ENCODE results near the gene GTPBP3. TPM values are rescaled to one million over a fixed set of nuclear protein-coding genes. Genes with fewer than 3 reads are reported as not detected.

The GTPBP3 gene
- total RNA-seq, 1 experiment from 2014 or later = 53.2 TPM

DNA sequence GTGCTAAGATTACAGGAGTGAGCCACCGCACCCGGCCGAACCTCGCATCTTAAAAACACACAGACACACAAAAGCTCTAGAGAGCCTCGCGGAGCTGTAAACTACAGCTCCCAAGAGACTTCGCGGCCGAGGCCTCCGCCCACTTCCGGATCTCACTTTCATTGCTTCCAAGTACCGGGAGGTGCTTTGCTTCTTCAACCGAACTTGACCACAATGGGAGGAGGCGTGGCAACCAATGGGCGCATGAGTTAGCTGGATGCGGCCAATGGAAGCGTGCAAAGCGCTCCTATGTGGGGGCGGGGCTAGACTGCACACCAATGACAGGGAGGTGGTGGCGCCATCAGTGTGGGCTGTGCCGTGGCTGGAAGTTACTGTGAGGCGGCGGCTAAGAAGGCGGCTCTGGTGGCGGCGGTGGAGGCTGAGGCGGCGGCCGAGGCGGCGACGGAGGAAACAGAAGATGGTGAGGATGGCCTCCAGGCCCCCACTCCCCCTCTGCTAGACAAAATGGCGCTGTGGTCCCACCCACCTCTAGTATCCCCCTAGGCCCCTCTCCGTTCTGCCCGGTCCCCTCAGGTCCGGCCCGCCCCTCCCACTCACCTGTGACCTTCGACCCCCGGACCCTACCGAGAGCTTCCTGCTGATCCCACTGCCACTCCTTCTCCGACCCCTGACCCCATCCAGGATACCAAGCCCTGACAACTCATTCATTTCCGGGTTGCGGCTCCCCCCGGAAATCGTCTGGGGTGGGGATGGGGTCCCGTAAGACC is 28.0 kb upstream of the GTPBP3 start, which contains the start of gene DDA1:
DDA1 (plus strand) TSS at position 366 of the 767 bp plus-strand sequence; CDS start at position 458, 92 bp downstream.
- H3K27ac ChIP-seq (ENCODE audit: low read depth, low read length, poor library complexity, severe bottlenecking) = peak within 1 kb of the TSS; percentile 81
- H3K27me3 ChIP-seq (replicated peaks; ENCODE audit: insufficient read depth, low read depth, low read length, poor library complexity) = no peaks in the 10 kb centered on the region
- intact Hi-C loops (cut with micrococcal nuclease; ENCODE audit: unreplicated experiment) = no loop called here
- peak within 1 kb of the TSS; percentile 93 for H3K4me3 ChIP-seq (ENCODE audit: low read depth, low read length, poor library complexity, severe bottlenecking)
- TSS peak; percentile 43 for BruUV-seq (replicated peaks)
- ChIA-PET POLR2A (ENCODE audit: low non-redundant PET) (interaction anchor here (0.5 to 0.8 kb wide), 3 partner anchors 25 to 277 kb away, joined by 4 to 13 read pairs (median 9); partner anchors contain the start of gene ANO8), CTCF (interaction anchor here (0.6 kb wide), 1 partner anchor 110 kb away, joined by 3 read pairs; the partner anchor contains the start of gene MVB12A)
- DNase-seq (ENCODE audit: low spot score) = peak; percentile 100
- no peaks in the 10 kb centered on the region for H3K9me3 ChIP-seq (ENCODE audit: low read depth, low read length, poor library complexity, severe bottlenecking)
- peaks cover 10% of the 10 kb centered on the region for H3K36me3 ChIP-seq (ENCODE audit: insufficient read depth, low read length, poor library complexity, severe bottlenecking)
- H3K4me1 ChIP-seq (ENCODE audit: insufficient read depth, low read length, poor library complexity, severe bottlenecking) = peaks cover 9% of the 10 kb centered on the region
- TF ChIP-seq, protein P1, sequence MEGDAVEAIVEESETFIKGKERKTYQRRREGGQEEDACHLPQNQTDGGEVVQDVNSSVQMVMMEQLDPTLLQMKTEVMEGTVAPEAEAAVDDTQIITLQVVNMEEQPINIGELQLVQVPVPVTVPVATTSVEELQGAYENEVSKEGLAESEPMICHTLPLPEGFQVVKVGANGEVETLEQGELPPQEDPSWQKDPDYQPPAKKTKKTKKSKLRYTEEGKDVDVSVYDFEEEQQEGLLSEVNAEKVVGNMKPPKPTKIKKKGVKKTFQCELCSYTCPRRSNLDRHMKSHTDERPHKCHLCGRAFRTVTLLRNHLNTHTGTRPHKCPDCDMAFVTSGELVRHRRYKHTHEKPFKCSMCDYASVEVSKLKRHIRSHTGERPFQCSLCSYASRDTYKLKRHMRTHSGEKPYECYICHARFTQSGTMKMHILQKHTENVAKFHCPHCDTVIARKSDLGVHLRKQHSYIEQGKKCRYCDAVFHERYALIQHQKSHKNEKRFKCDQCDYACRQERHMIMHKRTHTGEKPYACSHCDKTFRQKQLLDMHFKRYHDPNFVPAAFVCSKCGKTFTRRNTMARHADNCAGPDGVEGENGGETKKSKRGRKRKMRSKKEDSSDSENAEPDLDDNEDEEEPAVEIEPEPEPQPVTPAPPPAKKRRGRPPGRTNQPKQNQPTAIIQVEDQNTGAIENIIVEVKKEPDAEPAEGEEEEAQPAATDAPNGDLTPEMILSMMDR (conservative IDR thresholded peaks at IDR 0.05; ENCODE audit: low read depth, low read length) = no peak
- no peak for TF ChIP-seq EZH2 (IDR thresholded peaks at IDR 0.05; ENCODE audit: borderline replicate concordance, low read depth, low read length, poor library complexity, severe bottlenecking)

DNA sequence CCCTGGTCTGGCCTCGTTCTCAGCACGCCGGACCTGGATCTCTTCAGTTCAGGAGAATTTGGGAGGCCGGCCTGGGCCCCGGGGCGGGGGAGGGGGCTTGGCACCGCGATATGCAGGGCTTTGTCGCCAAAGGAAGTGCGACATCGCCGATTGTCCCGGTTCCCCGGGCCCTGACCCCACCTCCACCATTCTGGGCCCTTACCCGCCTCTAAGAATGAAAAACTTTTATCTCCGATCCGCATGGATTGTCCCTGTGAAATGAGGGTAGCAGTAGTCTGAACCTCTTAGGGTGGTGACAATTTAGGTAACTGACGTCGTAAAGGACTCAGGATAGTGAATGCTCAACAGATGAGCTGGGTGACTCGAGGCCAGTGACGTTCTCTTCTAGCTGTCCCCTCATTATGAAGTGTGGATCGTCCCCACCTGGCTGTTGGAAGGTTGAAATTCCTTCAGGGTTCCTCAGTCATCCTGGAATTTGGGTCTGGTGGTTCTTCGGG is 27.3 kb upstream of the GTPBP3 start:
- Histone ChIP-seq H3K27me3 (replicated peaks; ENCODE audit: insufficient read depth, low read depth, low read length, poor library complexity) (no peaks in the 10 kb centered on the region), H3K27ac (ENCODE audit: low read depth, low read length, poor library complexity, severe bottlenecking) (peak overlapping the region; percentile 81), H3K9me3 (ENCODE audit: low read depth, low read length, poor library complexity, severe bottlenecking) (no peaks in the 10 kb centered on the region), H3K36me3 (ENCODE audit: insufficient read depth, low read length, poor library complexity, severe bottlenecking) (peaks cover 14% of the 10 kb centered on the region), H3K4me3 (ENCODE audit: low read depth, low read length, poor library complexity, severe bottlenecking) (peak overlapping the region; percentile 93), H3K4me1 (ENCODE audit: insufficient read depth, low read length, poor library complexity, severe bottlenecking) (peaks cover 3% of the 10 kb centered on the region)
- DNase-seq (ENCODE audit: low spot score) = no peak
- TF ChIP-seq EZH2 (IDR thresholded peaks at IDR 0.05; ENCODE audit: borderline replicate concordance, low read depth, low read length, poor library complexity, severe bottlenecking) = no peak
- TF ChIP-seq, protein P1 (conservative IDR thresholded peaks at IDR 0.05; ENCODE audit: low read depth, low read length) = no peak
- intact Hi-C loops (cut with micrococcal nuclease; ENCODE audit: unreplicated experiment) = no loop called here
- POLR2A ChIA-PET (ENCODE audit: low non-redundant PET) = interaction anchor here (0.5 kb wide), 1 partner anchor 26 kb away, joined by 9 read pairs; no protein-coding TSS in a partner anchor
- BruUV-seq (replicated peaks) = no TSS peak
- CTCF ChIA-PET = no interaction called here

DNA sequence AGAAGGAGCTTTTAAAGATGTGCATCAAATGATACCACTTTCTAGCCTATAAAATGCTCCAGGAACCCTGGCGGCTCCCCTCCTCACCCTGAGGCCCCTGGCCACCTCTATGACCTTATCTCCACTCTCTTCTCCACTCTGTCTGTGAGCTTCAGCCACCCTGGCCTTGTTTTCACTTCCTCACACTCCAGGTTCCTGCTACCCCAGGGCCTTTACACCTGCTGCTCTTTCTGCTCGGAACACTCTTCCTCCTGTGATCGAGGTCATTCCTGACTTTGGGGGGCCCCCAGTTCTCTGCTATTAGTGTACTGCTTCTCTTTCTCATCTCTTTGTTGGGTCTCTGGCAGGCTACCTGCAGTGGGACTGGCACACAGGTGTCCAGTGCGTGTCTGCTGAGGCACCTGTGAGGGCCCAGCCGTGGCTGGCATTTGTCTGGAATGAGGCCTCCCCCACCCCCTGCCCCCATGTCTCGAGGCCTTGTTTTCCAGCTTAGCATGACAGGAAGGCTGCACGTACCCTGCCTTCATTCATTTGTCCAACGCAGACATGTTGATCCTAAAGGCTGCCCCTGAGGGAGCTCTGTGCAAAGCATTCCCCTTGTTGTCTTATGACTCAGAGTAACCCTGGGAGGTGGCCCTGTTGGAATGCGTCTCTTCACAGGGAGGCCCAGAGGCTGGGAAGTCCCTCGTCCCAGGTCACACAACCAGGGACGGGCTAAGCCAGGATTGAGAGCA is 25.7 kb upstream of the GTPBP3 start:
- no TSS peak for BruUV-seq (replicated peaks)
- Histone ChIP-seq H3K36me3 (ENCODE audit: insufficient read depth, low read length, poor library complexity, severe bottlenecking) (peaks cover 21% of the 10 kb centered on the region), H3K27me3 (replicated peaks; ENCODE audit: insufficient read depth, low read depth, low read length, poor library complexity) (no peaks in the 10 kb centered on the region), H3K4me1 (ENCODE audit: insufficient read depth, low read length, poor library complexity, severe bottlenecking) (no peaks in the 10 kb centered on the region), H3K27ac (ENCODE audit: low read depth, low read length, poor library complexity, severe bottlenecking) (no peak overlapping the region), H3K4me3 (ENCODE audit: low read depth, low read length, poor library complexity, severe bottlenecking) (no peak overlapping the region), H3K9me3 (ENCODE audit: low read depth, low read length, poor library complexity, severe bottlenecking) (no peaks in the 10 kb centered on the region)
- TF ChIP-seq, protein P1 (conservative IDR thresholded peaks at IDR 0.05; ENCODE audit: low read depth, low read length) = no peak
- no peak for TF ChIP-seq EZH2 (IDR thresholded peaks at IDR 0.05; ENCODE audit: borderline replicate concordance, low read depth, low read length, poor library complexity, severe bottlenecking)
- DNase-seq (ENCODE audit: low spot score) = no peak
- POLR2A ChIA-PET (ENCODE audit: low non-redundant PET) = no interaction called here
- CTCF ChIA-PET = no interaction called here
- intact Hi-C loops (cut with micrococcal nuclease; ENCODE audit: unreplicated experiment) = no loop called here

All from A673 (cell line).